ENCODE measurements around the gene RSBN1.

GRCh38 chr1:113742515-113742914 is 69.8 kb downstream of the RSBN1 start:
- TF ChIP-seq ZNF384 (IDR thresholded peaks at IDR 0.05) (no peak), ELF4 (IDR thresholded peaks at IDR 0.05) (no peak), FOXA1 (IDR thresholded peaks at IDR 0.05) (no peak), L3MBTL2 (conservative IDR thresholded peaks at IDR 0.05) (no peak), SUZ12 (IDR thresholded peaks at IDR 0.05) (no peak), FOXM1 (IDR thresholded peaks at IDR 0.05; ENCODE audit: borderline replicate concordance) (no peak), ARNT (IDR thresholded peaks at IDR 0.05) (no peak), SP1 (IDR thresholded peaks at IDR 0.05) (no peak), CTBP1 (IDR thresholded peaks at IDR 0.05; ENCODE audit: borderline replicate concordance) (no peak), LEF1 (IDR thresholded peaks at IDR 0.05; ENCODE audit: borderline replicate concordance) (no peak)
